NCI-H1930 (cell line): ENCODE results near the gene CLIP4.
A peak's percentile ranks its signal among the peaks of the same experiment; 100 is the strongest.

Experiments
- DNase-seq, 2 experiments: peaks; one replicate each; lab custom pipeline; 2025; lab: John Stamatoyannopoulos, UW

CLIP4 gene

GRCh38 chr2:29134933-29135332, 19.7 kb downstream of the CLIP4 start:
- DNase-seq, result no peak

- DNase-seq, result no peak
These were observed 23.9 kb downstream of the CLIP4 start for GRCh38 chr2:29139152-29139551.

GRCh38 chr2:29139731-29140130, 24.5 kb downstream of the CLIP4 start:
- DNase-seq, result no peak

GRCh38 chr2:29143657-29144056, 28.4 kb downstream of the CLIP4 start:
- DNase-seq, result no peak

GRCh38 chr2:29146197-29146596, 31.0 kb downstream of the CLIP4 start:
- no peak for DNase-seq

- DNase-seq, result no peak
These were observed 32.7 kb downstream of the CLIP4 start for GRCh38 chr2:29147963-29148362.

GRCh38 chr2:29154610-29155009, 39.4 kb downstream of the CLIP4 start:
- no peak for DNase-seq

- no peak for DNase-seq
These were observed 40.4 kb downstream of the CLIP4 start for GRCh38 chr2:29155578-29155977.

GRCh38 chr2:29157131-29157530, 41.9 kb downstream of the CLIP4 start:
- DNase-seq, result no peak

- no peak for DNase-seq
These were observed 43.9 kb downstream of the CLIP4 start for GRCh38 chr2:29159125-29159524.

GRCh38 chr2:29160184-29160583, 45.0 kb downstream of the CLIP4 start:
- no peak for DNase-seq

- no peak for DNase-seq
These were observed 47.2 kb downstream of the CLIP4 start for GRCh38 chr2:29162204-29162928.

- no peak for DNase-seq
These were observed 49.1 kb downstream of the CLIP4 start for GRCh38 chr2:29164091-29164846.

GRCh38 chr2:29165362-29166241, 50.4 kb downstream of the CLIP4 start:
- peak in 1 of 2 experiments; percentile 31 for DNase-seq

GRCh38 chr2:29166242-29167039, 51.2 kb downstream of the CLIP4 start:
- DNase-seq, result no peak

GRCh38 chr2:29174937-29175336, 59.7 kb downstream of the CLIP4 start:
- DNase-seq, result no peak

- no peak for DNase-seq
These were observed 60.1 kb downstream of the CLIP4 start for GRCh38 chr2:29175338-29175737.

GRCh38 chr2:29182334-29182733, 67.1 kb downstream of the CLIP4 start:
- no peak for DNase-seq

GRCh38 chr2:29182920-29183319, 67.7 kb downstream of the CLIP4 start:
- no peak for DNase-seq

- DNase-seq, result no peak
These were observed 69.3 kb downstream of the CLIP4 start for GRCh38 chr2:29184531-29184930.

GRCh38 chr2:29186817-29187216, 71.6 kb downstream of the CLIP4 start:
- no peak for DNase-seq

GRCh38 chr2:29187926-29188325, 72.7 kb downstream of the CLIP4 start:
- no peak for DNase-seq
